HCT116 (cell line): Measurements from ENCODE around the gene SLCO4A1.

ENCODE experiments used
- ATF3 ChIP-seq: IDR thresholded peaks from 2 replicates; pipeline ENCODE4 v1.6.1; 2012
- CEBPB ChIP-seq: IDR thresholded peaks from 2 replicates; pipeline ENCODE4 v1.6.1; 2012; ENCODE audit warnings: low read depth
- EGR1 ChIP-seq: IDR thresholded peaks from 2 replicates; pipeline ENCODE4 v1.6.1; 2012; ENCODE audit warnings: low read depth
- EZH2 ChIP-seq: fragments of 200-600 bp; sonication (generic); IDR thresholded peaks from 2 replicates; pipeline ENCODE4 v1.6.1; 2017; ENCODE audit warnings: antibody characterized with exemption, mixed run types
- EZH2phosphoT487 ChIP-seq: fragments of 200-600 bp; IDR thresholded peaks from 2 replicates; pipeline ENCODE4 v1.6.1; 2018; ENCODE audit warnings: antibody characterized with exemption, borderline replicate concordance
- JUND ChIP-seq: IDR thresholded peaks from 2 replicates; pipeline ENCODE4 v1.6.1; 2012
- MAX ChIP-seq: IDR thresholded peaks from 2 replicates; pipeline ENCODE4 v1.6.1; 2012
- POLR2A ChIP-seq: IDR thresholded peaks from 2 replicates; pipeline ENCODE4 v1.7.0; 2011; ENCODE audit warnings: borderline replicate concordance; ENCODE audit not compliant: insufficient read depth, insufficient read length; ENCODE audit errors: extremely low read depth
- POLR2AphosphoS5 ChIP-seq: IDR thresholded peaks from 2 replicates; pipeline ENCODE4 v1.6.1; 2011; ENCODE audit warnings: mild to moderate bottlenecking, low read depth, low read length, moderate library complexity
- RAD21 ChIP-seq: IDR thresholded peaks from 2 replicates; pipeline ENCODE4 v1.6.1; 2012; ENCODE audit warnings: low read depth, mild to moderate bottlenecking
- YY1 ChIP-seq: IDR thresholded peaks from 2 replicates; pipeline ENCODE4 v1.6.1; 2011; ENCODE audit warnings: low read length, low read depth, moderate library complexity, mild to moderate bottlenecking; ENCODE audit not compliant: insufficient replicate concordance; ENCODE audit errors: extremely low read depth
- ZNF274 ChIP-seq: fragments of 200-500 bp; sonication (Bioruptor generic); IDR thresholded peaks from 2 replicates; pipeline ENCODE4 v1.6.1; 2014; ENCODE audit warnings: mild to moderate bottlenecking, low read depth, low read length, inconsistent platforms
- TF ChIP-seq, protein P1 (sequence below), 3 experiments: fragments of 200-600 bp in 1 of 3; sonication (generic) in 1 of 3; IDR thresholded peaks in 2 of 3; conservative IDR thresholded peaks in 1 of 3; 2 replicates each; pipeline ENCODE4 v1.5.1; 2012 to 2017; ENCODE audit warnings: low read depth in 2 of 3, low read length in 2 of 3, antibody characterized with exemption in 1 of 3, borderline replicate concordance in 1 of 3, control low read depth in 1 of 3, mild to moderate bottlenecking in 1 of 3, mixed read lengths in 1 of 3, mixed run types in 1 of 3, moderate library complexity in 1 of 3; ENCODE audit not compliant: insufficient read depth in 1 of 3
- TF ChIP-seq, protein P2 (sequence below): IDR thresholded peaks from 2 replicates; pipeline ENCODE4 v1.6.1; 2012; ENCODE audit warnings: low read depth

DNA sequence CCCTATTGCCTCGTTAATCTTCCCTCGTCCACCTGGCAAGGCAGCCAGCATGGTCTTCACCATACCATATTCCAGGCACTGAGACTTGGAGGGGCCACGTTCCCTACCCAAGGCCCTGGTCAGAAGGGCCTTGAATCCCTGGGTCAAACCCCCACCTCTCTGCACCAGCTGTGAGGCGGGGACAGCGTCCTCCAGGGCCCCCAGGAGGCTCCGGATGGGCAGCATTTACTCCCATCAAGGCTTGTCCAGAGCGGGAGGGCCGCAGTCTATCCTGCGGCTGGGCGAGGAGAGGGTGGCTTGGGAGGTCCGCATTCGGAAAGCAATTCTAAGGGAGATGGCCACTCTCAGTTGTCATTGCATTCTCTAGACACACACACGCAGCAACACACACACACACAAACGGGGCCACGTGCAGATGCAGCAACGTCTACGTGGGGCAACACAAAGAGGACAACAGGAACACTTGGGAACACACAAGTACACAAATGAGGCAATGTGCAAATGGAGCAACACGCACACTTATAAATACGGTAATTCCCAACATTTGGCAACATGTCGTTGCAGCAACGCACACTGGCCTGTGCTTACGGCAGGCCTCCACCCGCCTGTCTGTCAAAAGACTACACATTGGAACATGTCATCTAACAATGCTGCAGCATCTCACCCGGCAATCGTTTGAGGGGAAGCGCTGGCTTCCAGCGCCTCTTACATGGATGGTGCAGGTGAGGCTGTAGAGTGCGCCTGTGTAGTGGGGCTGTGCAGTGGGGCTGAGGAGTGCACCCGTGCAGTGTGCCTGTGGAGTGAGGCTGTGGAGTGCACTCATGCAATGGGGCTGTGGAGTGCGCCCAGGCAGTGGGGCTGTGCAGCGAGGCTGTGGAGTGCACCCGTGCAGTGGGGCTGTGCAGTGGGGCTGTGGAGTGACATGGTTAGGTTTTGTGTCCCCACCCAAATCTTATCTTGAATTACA, 53.4 kb downstream of the SLCO4A1 start:
- TF ChIP-seq, protein P1, sequence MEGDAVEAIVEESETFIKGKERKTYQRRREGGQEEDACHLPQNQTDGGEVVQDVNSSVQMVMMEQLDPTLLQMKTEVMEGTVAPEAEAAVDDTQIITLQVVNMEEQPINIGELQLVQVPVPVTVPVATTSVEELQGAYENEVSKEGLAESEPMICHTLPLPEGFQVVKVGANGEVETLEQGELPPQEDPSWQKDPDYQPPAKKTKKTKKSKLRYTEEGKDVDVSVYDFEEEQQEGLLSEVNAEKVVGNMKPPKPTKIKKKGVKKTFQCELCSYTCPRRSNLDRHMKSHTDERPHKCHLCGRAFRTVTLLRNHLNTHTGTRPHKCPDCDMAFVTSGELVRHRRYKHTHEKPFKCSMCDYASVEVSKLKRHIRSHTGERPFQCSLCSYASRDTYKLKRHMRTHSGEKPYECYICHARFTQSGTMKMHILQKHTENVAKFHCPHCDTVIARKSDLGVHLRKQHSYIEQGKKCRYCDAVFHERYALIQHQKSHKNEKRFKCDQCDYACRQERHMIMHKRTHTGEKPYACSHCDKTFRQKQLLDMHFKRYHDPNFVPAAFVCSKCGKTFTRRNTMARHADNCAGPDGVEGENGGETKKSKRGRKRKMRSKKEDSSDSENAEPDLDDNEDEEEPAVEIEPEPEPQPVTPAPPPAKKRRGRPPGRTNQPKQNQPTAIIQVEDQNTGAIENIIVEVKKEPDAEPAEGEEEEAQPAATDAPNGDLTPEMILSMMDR (IDR thresholded peaks at IDR 0.05 in 2 of 3, conservative IDR thresholded peaks at IDR 0.05 in 1 of 3; ENCODE audit: borderline replicate concordance in 1 of 3, insufficient read depth in 1 of 3, low read depth in 2 of 3, low read length in 2 of 3) = no peak
- TF ChIP-seq POLR2A (no peak), JUND (no peak), EZH2 (no peak), CEBPB (no peak), EGR1 (no peak), EZH2phosphoT487 (no peak), RAD21 (no peak), ZNF274 (no peak), MAX (no peak), POLR2AphosphoS5 (no peak), YY1 (no peak), ATF3 (no peak)
- TF ChIP-seq, protein P2, sequence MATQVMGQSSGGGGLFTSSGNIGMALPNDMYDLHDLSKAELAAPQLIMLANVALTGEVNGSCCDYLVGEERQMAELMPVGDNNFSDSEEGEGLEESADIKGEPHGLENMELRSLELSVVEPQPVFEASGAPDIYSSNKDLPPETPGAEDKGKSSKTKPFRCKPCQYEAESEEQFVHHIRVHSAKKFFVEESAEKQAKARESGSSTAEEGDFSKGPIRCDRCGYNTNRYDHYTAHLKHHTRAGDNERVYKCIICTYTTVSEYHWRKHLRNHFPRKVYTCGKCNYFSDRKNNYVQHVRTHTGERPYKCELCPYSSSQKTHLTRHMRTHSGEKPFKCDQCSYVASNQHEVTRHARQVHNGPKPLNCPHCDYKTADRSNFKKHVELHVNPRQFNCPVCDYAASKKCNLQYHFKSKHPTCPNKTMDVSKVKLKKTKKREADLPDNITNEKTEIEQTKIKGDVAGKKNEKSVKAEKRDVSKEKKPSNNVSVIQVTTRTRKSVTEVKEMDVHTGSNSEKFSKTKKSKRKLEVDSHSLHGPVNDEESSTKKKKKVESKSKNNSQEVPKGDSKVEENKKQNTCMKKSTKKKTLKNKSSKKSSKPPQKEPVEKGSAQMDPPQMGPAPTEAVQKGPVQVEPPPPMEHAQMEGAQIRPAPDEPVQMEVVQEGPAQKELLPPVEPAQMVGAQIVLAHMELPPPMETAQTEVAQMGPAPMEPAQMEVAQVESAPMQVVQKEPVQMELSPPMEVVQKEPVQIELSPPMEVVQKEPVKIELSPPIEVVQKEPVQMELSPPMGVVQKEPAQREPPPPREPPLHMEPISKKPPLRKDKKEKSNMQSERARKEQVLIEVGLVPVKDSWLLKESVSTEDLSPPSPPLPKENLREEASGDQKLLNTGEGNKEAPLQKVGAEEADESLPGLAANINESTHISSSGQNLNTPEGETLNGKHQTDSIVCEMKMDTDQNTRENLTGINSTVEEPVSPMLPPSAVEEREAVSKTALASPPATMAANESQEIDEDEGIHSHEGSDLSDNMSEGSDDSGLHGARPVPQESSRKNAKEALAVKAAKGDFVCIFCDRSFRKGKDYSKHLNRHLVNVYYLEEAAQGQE = no peak
